Stimulated activated CD4-positive, alpha-beta T cell treated with anti-CD3 and anti-CD28 coated beads, Interleukin-1b, Interleukin-23, amount 100 ng/mL, for 4 hours (primary cell): ENCODE data around the gene CHD5.

Source experiments
- DNase-seq, 2 donors: peaks; one replicate each; pipeline ENCODE4 v3.0.0-alpha.2; 2020; ENCODE audit warnings: low read depth in 2 of 2

The CHD5 gene

GRCh38 chr1:6134206-6134605 is 45.9 kb downstream of the CHD5 start:
- DNase-seq = no peak

DNA sequence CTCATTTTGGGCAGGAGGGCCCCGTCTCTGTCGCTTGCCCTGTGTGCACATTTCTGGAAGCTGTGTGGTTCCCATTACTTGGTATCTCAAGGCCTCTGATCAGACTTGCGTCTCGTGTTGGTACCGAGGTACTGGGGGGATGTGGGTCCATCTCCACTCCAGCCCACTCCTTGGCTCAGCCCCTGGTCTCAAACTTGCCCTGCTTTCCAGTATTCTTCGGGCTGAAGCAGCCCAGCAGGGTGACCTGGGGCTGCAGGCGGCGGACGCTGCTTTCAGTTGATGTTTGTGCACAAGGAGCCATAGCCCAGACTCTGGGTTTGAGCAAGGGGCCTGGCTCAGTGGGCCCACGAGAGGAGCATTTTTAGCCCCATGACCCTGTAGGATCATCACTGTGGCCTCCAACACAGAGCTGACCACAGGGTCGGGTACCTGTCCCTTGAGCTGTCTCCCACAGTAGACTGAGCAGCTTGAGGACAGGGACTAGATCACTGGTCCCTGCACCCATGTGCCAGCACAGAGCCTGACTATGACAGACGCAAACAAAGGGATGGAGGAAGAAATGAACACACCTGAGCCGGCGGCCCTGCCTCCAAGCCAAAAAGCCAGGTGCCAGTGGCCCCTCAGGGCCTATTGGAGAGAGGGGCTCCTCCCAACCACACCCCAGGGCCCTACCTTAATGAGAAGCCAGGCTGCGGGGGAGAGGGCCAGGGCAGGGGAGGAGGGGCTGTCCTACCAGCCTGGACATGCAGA is 46.8 kb downstream of the CHD5 start:
- DNase-seq = no peak

DNA sequence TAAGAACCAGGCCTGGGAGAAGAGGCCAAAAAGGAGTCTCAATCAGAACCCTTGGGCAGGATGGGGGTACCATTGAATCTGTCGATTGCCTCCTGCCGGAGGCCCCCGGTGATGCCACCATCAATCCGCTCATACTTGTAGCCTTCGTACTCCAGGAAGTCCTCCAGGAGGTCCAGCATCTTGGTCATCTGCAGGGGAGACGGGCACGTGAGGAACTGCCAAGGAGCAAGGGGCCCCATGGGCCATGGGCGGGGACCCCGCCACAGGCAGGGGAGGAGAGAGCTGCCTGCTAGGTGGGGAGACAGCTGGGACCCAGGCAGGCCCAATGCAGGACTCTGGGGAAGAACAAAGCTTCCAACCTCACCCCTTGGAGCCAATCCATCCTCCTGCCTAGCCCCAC is 48.6 kb downstream of the CHD5 start:
- DNase-seq = no peak

- no peak for DNase-seq
Measured at GRCh38 chr1:6130596-6130995, 49.5 kb downstream of the CHD5 start.

GRCh38 chr1:6130036-6130435 is 50.1 kb downstream of the CHD5 start:
- no peak for DNase-seq

- no peak for DNase-seq
Measured at GRCh38 chr1:6129313-6129712, 50.8 kb downstream of the CHD5 start.

DNA sequence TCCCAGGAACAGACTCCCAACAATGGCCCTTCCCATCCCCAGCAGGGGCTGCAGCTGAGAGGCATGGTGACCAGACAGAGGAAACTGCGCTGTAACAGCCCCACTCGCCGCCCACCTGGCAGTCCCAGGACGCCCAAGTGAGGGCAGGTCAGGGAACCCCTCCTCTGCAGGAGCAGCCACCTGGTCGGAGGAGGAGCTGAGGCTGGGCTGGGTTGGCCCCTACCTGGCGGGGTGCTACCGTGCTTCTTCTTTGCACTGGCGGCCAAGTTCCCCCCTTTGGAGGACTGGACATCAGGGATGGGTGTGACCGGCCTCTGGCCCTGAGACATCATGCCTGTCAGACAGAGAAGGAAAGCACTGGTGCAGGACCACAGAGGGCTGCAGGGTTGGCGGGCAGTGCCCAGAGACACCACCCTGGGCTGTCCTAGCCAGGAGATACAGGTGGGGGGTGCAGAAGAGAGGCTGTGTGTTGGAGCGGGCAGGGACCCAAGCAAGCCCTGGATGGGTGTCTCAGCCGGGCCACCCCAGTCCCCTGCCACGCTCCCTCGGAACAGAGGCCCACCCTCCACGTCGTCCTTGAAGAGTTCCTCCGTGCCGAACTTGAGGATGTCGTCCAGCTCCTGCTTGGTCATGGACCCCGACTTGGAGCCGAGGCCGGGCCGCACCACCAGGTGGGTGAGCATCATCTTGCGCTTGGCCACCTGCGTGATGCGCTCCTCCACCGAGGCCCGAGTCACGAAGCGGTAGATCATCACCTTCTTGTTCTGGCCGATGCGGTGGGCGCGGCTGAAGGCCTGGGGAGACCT is 51.6 kb downstream of the CHD5 start:
- DNase-seq = no peak

DNA sequence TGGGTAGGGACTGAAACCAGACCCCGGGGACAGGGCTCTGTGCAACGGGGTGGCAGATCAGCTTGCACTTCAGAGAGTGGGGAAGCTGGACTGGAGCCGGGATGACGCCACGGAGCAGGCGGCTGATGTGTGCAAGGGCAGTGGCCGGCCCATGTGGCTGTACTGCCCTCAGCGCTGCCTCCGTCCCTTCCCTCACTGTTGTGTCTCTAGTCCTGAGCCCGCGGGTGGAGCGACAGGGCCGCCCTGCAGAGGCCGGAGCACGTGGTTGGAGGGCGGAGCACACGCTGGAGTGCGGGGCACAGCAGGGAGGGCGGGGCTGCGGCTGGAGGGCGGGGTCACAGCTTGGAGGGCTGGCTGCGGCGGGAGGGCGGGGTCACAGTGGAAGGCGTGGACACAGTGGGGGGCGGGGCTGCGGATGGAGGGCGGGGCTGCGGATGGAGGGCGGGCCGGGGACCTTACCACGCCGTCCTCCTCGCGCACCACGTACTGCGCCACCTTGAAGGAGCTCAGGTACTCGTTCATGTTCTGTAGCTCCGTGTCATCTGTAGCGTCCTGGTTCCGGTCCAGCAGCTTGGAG is 52.4 kb downstream of the CHD5 start:
- peak; percentile 66 to 70 for DNase-seq

DNA sequence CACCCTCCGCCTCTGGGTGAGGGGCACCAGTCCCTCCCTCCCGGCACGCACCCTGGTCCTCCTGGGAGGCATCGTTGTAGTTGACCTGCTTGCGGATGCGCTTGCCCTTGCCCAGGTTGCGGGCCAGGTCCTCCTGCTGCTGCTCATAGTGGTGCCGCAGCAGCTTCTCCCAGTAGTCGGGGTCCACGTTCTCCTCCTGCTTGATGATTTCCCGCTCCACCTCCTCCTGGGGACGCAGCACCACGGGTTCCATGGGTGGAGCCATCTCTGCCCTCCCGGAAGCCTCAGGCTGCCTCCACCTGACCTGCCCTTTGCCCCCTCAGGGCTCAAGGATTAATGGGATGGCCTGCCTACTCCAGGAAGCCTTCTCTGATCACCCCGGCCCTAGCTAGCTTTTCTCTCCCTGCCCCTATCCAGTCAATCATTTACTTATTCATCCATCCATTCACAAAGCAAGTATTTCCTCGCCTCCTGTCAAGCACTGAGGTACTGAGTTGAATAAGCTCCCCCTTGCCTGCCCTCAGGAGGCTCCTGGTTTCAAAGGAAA is 53.5 kb downstream of the CHD5 start:
- no peak for DNase-seq

DNA sequence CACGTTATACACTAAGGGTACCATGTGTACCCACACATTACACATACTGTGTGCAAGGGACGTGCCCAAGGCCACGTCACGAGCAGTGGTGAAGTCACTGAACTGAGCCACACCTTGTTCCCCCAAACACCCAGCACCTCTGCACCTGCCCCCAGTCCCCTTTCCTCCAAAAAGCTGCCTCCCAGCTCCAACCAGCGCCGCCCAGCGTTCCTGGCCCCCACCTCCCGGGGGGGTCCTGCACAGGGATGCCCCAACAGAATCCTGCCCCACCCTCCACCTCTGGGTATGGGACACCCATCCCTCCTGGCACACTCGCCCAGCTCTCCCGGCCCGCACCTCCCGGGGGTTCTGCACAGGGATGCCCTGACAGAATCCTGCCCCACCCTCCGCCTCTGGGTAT is 54.1 kb downstream of the CHD5 start:
- DNase-seq = no peak

DNA sequence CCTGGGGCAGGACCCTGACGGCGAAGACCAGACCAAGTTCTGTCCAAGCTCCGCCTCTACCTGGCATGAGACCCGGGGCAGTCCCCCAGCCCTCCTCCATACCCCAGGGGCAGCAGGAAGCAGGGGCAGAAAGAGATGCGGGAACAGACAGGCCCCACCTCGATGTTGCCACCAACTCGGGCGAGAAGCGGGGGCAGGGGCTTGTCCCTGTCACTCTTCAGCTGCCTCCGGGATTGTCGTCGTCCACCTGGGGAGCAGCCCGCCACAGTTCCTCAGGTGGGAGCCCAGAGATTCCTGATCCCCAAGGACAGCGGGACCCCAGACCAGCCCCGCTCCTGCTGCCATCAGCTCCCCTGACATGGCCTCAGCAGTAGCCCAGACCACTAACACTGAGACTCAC is 54.8 kb downstream of the CHD5 start:
- DNase-seq = no peak

DNA sequence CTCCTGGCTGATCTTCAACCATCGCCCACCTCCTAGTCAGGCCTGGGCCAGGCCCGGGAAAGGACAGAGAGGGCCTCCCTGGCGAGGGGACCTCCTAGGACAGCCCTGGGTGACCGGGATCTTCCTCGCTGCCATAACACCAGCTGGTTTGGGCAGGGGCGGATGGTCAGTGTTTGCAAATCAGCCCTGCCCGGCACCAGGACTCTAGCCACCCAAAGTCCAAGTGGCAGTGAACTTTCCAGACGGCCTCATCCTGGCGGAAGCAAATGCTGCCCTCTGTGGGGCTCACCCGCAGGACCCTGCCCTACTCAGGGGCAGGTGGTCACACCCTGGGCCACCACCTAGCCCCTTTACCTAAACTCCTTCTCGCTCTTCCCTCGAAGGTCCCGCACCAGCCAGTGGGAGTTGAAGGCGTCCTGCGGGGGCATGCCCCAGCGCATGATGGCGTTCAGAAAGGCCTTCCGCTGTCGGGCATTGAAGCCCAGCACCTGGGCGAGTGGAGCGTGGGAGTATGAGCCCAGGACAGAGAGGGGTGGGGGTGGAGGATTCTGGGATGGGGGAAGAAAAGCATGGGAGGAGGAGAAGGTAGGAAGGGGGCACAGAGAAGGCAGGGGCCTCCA is 55.3 kb downstream of the CHD5 start:
- no peak for DNase-seq

DNA sequence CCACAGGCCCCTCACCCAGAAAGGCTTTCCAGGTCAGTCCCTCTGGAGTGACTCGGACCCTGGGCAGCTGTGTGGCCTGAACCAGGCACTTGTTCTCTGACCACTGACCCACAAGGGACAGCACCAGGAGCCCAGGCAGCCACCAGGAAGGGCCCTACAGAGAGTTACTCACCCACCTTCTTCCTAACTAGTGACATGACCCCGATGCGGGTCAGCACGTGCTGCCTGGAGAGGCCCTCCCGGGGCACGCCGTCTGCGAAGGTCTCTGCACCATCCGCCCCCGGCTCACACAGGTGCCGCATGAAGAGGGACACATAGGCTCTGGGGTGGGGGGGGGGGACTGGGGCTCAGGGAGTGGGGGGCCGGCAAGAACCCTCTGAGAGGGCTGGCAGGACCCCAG is 55.8 kb downstream of the CHD5 start:
- DNase-seq = no peak

- DNase-seq = no peak
Measured at GRCh38 chr1:6123816-6124215, 56.3 kb downstream of the CHD5 start.

- DNase-seq = no peak
Measured at GRCh38 chr1:6123083-6123482, 57.0 kb downstream of the CHD5 start.

DNA sequence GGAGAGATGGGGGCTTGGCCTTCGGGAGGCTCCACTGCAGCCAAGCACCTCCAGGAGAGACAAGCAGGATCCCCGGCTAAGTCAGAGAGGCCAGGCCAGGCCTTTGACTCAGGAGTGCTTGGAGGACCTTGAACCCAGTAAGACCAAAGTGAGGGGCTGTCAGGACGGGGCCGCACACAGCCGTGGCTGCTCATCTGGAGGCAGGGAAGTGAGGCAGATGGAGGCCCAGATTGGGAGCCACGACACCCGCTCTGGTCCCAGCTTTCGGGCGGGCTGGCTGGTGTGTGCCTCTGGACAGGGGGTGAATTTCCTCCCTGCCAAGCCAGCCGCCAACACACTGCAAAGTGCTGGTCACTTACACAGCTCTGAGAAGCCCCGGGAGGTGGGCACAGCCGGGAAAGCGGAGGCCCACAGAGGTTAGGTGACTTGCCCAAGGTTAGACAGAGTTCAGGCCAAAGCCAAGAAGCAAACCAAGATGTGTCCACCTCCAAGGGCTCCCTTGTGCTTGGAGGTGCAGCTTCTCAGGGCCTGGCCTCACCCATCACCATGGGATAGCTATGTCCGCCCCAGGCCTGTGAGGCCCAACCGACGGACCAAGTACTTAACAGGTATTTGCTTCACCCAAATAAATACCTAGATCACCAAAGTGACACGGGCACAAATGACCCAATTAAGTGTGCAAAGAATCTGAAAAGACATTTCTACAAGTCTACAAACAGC is 58.3 kb downstream of the CHD5 start:
- no peak for DNase-seq

- DNase-seq = no peak
Measured at GRCh38 chr1:6121021-6121421, 59.1 kb downstream of the CHD5 start.

DNA sequence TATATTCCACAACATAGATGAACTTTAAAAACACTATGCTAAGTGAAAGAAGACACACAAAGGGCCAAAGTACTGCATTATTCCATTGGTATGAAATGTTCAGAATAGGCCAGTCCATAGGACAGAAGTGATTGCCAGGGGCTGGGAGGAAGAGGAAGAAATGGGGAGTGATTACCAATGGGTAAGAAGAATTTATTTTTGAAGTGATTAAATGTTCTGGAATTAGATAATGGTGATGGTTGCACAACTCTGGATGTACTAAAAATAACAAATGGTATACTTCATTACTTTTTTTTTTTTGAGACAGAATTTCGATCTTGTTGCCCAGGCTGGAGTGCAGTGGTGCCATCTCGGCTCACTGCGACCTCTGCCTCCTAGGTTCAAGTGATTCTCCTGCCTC is 61.7 kb downstream of the CHD5 start:
- no peak for DNase-seq

DNA sequence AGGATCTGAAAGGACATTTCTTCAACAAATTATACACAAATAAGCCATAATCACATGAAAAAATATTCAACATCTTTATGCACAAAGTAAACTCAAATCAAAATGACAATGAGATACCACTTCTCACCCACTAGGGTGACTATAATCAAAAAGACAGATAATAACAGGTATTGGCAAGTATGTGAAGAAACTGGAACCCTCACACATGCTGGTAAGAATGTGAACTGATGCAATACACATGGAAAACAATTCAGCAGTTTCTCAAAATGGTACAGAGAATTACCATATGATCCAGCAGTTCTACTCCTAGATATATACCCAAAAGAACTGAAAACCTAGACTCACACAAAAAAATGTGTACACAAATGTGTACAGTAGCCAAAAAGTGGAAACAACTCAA is 62.5 kb downstream of the CHD5 start:
- DNase-seq = no peak

DNA sequence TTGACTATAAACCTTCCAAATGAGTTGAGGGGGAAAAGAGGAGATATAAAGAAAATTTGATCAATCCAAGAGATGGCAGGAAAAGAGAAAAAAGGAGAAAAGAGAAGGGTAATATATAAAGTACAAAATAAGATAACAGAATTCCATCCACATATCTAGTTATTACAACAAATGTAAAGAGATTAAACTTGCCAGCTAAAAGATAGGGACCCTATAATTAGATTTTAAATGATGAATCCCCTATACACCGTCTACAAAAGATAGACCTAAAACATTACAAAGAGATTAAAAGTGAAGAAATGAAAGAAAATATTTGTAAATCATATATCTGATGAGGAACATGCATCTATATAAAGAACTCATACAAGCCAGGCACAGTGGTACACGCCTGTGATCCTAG is 63.1 kb downstream of the CHD5 start:
- DNase-seq = no peak

DNA sequence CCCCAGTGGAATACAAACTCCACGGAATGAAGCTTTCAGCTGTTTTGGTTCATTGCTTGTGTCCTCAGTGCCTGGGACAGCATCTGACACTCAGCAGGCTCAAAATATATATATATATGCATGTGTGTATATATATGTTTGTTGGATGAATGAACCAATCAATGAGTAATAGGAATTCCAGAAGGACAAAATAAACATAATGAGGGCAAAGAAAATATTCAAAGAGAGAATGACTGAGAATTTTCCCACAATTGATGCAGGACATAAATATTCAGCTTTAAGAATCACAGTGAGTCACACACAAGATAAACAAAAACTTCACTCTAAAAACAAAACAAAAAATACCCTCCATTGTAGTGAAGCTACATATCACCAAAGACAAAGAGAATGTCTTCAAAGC is 64.0 kb downstream of the CHD5 start:
- DNase-seq = no peak

- no peak for DNase-seq
Measured at GRCh38 chr1:6113745-6114144, 66.4 kb downstream of the CHD5 start.
